HepG2 (cell line): ENCODE data around the gene ATP10A. TPM values are rescaled to one million over a fixed set of nuclear protein-coding genes. Genes with fewer than 3 reads are reported as not detected.

Source experiments
- ATAC-seq: fragments of 200-7000 bp; cut with Tn5 transposase; 3 replicates; pipeline ENCODE4 v1.9.1; 2020; ENCODE audit warnings: mild to moderate bottlenecking, moderate library complexity
- BruUV-seq: library from RNA; stranded (reverse); fragments of 400-500 nt; replicated peaks from 2 replicates; lab custom pipeline; 2021; lab: Mats Ljungman, UMichigan
- CTCF ChIA-PET: fragments of 300-600 bp; formaldehyde crosslinking; extraction: SDS; loops from one replicate; lab custom pipeline; 2021; ENCODE audit warnings: low total read pairs, inconsistent platforms, low intra/inter-chr PET ratio; lab: Yijun Ruan, JAX
- POLR2A ChIA-PET: fragments of 350-600 bp; sonication (Branson Sonifier 250); formaldehyde crosslinking; loops from one replicate; lab custom pipeline; 2020; ENCODE audit warnings: antibody characterized with exemption, inconsistent platforms; lab: Yijun Ruan, JAX
- DNase-seq: peaks from one replicate; pipeline ENCODE4 v3.0.0-alpha.2; 2015; ENCODE audit warnings: low spot score
- FAIRE-seq: peaks from 3 replicates; lab custom pipeline; 2011; peaks lifted over from hg19 to GRCh38; lab: Jason Lieb, UNC
- H2AFZ ChIP-seq: one replicate; pipeline ENCODE4 v1.6.1; 2011; ENCODE audit warnings: low read length, inconsistent platforms
- H3K27ac ChIP-seq: fragments of 300-600 bp; 3 replicates; pipeline ENCODE4 v1.8.0; 2011; ENCODE audit warnings: mixed run types, mild to moderate bottlenecking, mixed read lengths, low read length, inconsistent platforms; ENCODE audit not compliant: insufficient read depth; ENCODE audit errors: extremely low read length
- H3K27me3 ChIP-seq, 2 experiments: fragments of 200-600 bp in 1 of 2; 2 replicates in 1 of 2; 3 replicates in 1 of 2; pipeline versions ENCODE4 v1.6.0 to v1.8.0; 2011; ENCODE audit warnings: low read length in 2 of 2, mild to moderate bottlenecking in 2 of 2, moderate library complexity in 2 of 2, inconsistent platforms in 1 of 2; ENCODE audit not compliant: insufficient read depth in 2 of 2, control insufficient read depth in 1 of 2
- H3K36me3 ChIP-seq, 2 experiments: fragments of 200-600 bp in 1 of 2; replicated peaks in 1 of 2; 2 replicates in 1 of 2; 3 replicates in 1 of 2; pipeline versions ENCODE4 v1.5.1 to v1.8.0; 2011; ENCODE audit warnings: low read length in 2 of 2, inconsistent platforms in 1 of 2; ENCODE audit not compliant: insufficient read depth in 2 of 2, control insufficient read depth in 1 of 2
- H3K4me1 ChIP-seq: 2 replicates; pipeline ENCODE4 v1.5.1; 2012; ENCODE audit warnings: low read length, inconsistent platforms; ENCODE audit not compliant: insufficient read depth
- H3K4me2 ChIP-seq: 2 replicates; pipeline ENCODE4 v1.6.0; 2011; ENCODE audit warnings: low read depth, low read length, inconsistent platforms
- H3K4me3 ChIP-seq, 3 experiments: fragments of 200-600 bp in 1 of 3; sonication (generic), shearing (Covaris generic) in 1 of 3; replicated peaks in 1 of 3; 2 replicates each; pipeline ENCODE4 v1.5.1; 2011 to 2016; ENCODE audit warnings: low read length in 3 of 3, inconsistent platforms in 2 of 3, low read depth in 2 of 3, mild to moderate bottlenecking in 2 of 3, control low read depth in 1 of 3, mixed read lengths in 1 of 3; ENCODE audit not compliant: insufficient read depth in 1 of 3
- H3K79me2 ChIP-seq: one replicate; pipeline ENCODE4 v1.6.1; 2011; ENCODE audit warnings: low read length, inconsistent platforms; ENCODE audit not compliant: insufficient read depth
- H3K9ac ChIP-seq: 2 replicates; pipeline ENCODE4 v1.6.0; 2011; ENCODE audit warnings: mild to moderate bottlenecking, low read depth, low read length, inconsistent platforms; ENCODE audit not compliant: insufficient read depth
- H3K9me3 ChIP-seq: 2 replicates; pipeline ENCODE4 v1.5.1; 2012; ENCODE audit warnings: mild to moderate bottlenecking, low read length
- H4K20me1 ChIP-seq: 2 replicates; pipeline ENCODE4 v1.6.0; 2011; ENCODE audit warnings: inconsistent platforms, mild to moderate bottlenecking, low read length, moderate library complexity; ENCODE audit not compliant: insufficient read depth
- GPN1 ChIP-seq: sonication (generic); formaldehyde crosslinking; IDR thresholded peaks from 2 replicates; pipeline ENCODE4 v1.5.1; 2020; ENCODE audit warnings: missing genetic modification reagents, borderline replicate concordance
- MXD3 ChIP-seq: IDR thresholded peaks from 2 replicates; pipeline ENCODE4 v1.6.1; 2016; ENCODE audit warnings: mild to moderate bottlenecking, missing biosample characterization, missing genetic modification reagents
- ZFP36L1 ChIP-seq: sonication (generic); formaldehyde crosslinking; IDR thresholded peaks from 2 replicates; pipeline ENCODE4 v1.8.0; 2022; ENCODE audit warnings: mild to moderate bottlenecking, missing genetic modification reagents, moderate library complexity
- ZNF546 ChIP-seq: sonication (generic); formaldehyde crosslinking; conservative IDR thresholded peaks from 2 replicates; pipeline ENCODE4 v1.8.1; 2023; ENCODE audit warnings: mild to moderate bottlenecking, missing genetic modification reagents
- WGBS: methylation state at CpG from one replicate; pipeline ENCODE4 v1.1.6; 2017; ENCODE audit warnings: low lambda C conversion rate; 5-methylcytosine and 5-hydroxymethylcytosine counted together
- in situ Hi-C: cut with HindIII; loops from 2 replicates; pipeline ENCODE4 v1.10.0; 2017; ENCODE audit warnings: low pct_unique_long_range_greater_than_20kb; ENCODE audit not compliant: extremely low pct_ligation_motif_present
- intact Hi-C: fragments of 100-400 bp; cut with micrococcal nuclease; formaldehyde crosslinking; loops from one replicate; pipeline ENCODE4 v1.10.0; 2022; ENCODE audit not compliant: unreplicated experiment
- polyA plus RNA-seq, 8 experiments: library from polyadenylated mRNA; depleted of rRNA in 3 of 8; stranded (reverse) in 7 of 8; unstranded in 1 of 8; fragments of >200 nt; fragmentation: Illumina TruSeq in 4 of 8; extraction: Trizol in 4 of 8; gene quantifications; 2 replicates each; pipeline versions ENCODE4 v1.2.1 to v1.2.3, GENCODE V29; 2011 to 2016; ENCODE audit warnings: low read depth in 4 of 8, missing spikeins in 1 of 8, mixed read lengths in 1 of 8; ENCODE audit not compliant: insufficient read depth in 1 of 8
- total RNA-seq, 5 experiments: library from RNA; depleted of rRNA; stranded (reverse); fragments of >200 nt; fragmentation: Illumina TruSeq; extraction: Trizol; gene quantifications; 2 replicates each; pipeline ENCODE4 v1.2.3, GENCODE V29; 2016; ENCODE audit warnings: low read depth in 1 of 5
- TF ChIP-seq, protein P1 (sequence below): sonication (generic); formaldehyde crosslinking; IDR thresholded peaks from 2 replicates; pipeline ENCODE4 v1.8.0; 2022; ENCODE audit warnings: mild to moderate bottlenecking, missing genetic modification reagents; ENCODE audit not compliant: insufficient replicate concordance

Gene ATP10A
- total and polyA plus RNA-seq, 2 of the 13 experiments (the other 11 are each of a cell fraction or from before 2014, with no cell fraction given): 0.58 to 4.2 TPM

- H3K27me3 ChIP-seq: no peaks in the 10 kb centered on the region; a peak in 1 of 5 replicates
- 43% methylated on average over 11 of the region's 18 CpGs for WGBS
- no peak for ATAC-seq
- H2AFZ ChIP-seq: no peak overlapping the region
- TF ChIP-seq, protein P1, sequence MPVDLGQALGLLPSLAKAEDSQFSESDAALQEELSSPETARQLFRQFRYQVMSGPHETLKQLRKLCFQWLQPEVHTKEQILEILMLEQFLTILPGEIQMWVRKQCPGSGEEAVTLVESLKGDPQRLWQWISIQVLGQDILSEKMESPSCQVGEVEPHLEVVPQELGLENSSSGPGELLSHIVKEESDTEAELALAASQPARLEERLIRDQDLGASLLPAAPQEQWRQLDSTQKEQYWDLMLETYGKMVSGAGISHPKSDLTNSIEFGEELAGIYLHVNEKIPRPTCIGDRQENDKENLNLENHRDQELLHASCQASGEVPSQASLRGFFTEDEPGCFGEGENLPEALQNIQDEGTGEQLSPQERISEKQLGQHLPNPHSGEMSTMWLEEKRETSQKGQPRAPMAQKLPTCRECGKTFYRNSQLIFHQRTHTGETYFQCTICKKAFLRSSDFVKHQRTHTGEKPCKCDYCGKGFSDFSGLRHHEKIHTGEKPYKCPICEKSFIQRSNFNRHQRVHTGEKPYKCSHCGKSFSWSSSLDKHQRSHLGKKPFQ (CRISPR knock-in tag): no peak
- no peak for TF ChIP-seq ZNF546
- no peak for TF ChIP-seq GPN1 (CRISPR knock-in tag)
- TF ChIP-seq ZFP36L1 (CRISPR knock-in tag): no peak
- TF ChIP-seq MXD3: no peak
- no peak overlapping the region for H3K27ac ChIP-seq
- CTCF ChIA-PET: no interaction called here
- no peak for FAIRE-seq
- in situ Hi-C loops (no loop called here), intact Hi-C loops (no loop called here)
- no peaks in the 10 kb centered on the region for H3K4me1 ChIP-seq
- no peak overlapping the region for H3K4me3 ChIP-seq
- POLR2A ChIA-PET: no interaction called here
- no peak for DNase-seq
- no peaks in the 10 kb centered on the region for H3K36me3 ChIP-seq
- H3K9me3 ChIP-seq: no peaks in the 10 kb centered on the region
- no peak overlapping the region for H3K9ac ChIP-seq
- H3K79me2 ChIP-seq: no peaks in the 10 kb centered on the region
- H4K20me1 ChIP-seq: no peaks in the 10 kb centered on the region
- H3K4me2 ChIP-seq: no peak overlapping the region
- no TSS peak for BruUV-seq
Observed at GRCh38 chr15:25740383-25741255, 122.5 kb downstream of the ATP10A start.
